Measurements from ENCODE around the gene TSPYL2.

TSPYL2 gene

GRCh38 chrX:53056292-53056691 is 25.9 kb upstream of the TSPYL2 start:
- no peaks in the 10 kb centered on the region for H3K9me3 ChIP-seq (ENCODE audit: control insufficient read depth in 1 of 2, low read length in 2 of 2)
- H3K27ac ChIP-seq (ENCODE audit: low read depth, low read length): no peak overlapping the region
- no peaks in the 10 kb centered on the region for H3K4me1 ChIP-seq (ENCODE audit: control insufficient read depth in 1 of 2, insufficient read depth in 2 of 2, low read length in 2 of 2)
- H3K4me3 ChIP-seq (ENCODE audit: low read depth in 1 of 2, low read length in 2 of 2): no peak overlapping the region
- no peaks in the 10 kb centered on the region for H3K27me3 ChIP-seq (ENCODE audit: control insufficient read depth in 1 of 2, insufficient read depth in 2 of 2, low read length in 2 of 2)
- H3K9ac ChIP-seq (ENCODE audit: low read depth in 1 of 2, low read length in 2 of 2): no peak overlapping the region
- H3K36me3 ChIP-seq (ENCODE audit: control insufficient read depth in 1 of 2, insufficient read depth in 2 of 2, low read length in 2 of 2): no peaks in the 10 kb centered on the region

- H3K9ac ChIP-seq (ENCODE audit: low read depth in 1 of 2, low read length in 2 of 2): no peak overlapping the region
- no peak overlapping the region for H3K27ac ChIP-seq (ENCODE audit: low read depth, low read length)
- H3K36me3 ChIP-seq (ENCODE audit: control insufficient read depth in 1 of 2, insufficient read depth in 2 of 2, low read length in 2 of 2): no peaks in the 10 kb centered on the region
- no peaks in the 10 kb centered on the region for H3K4me1 ChIP-seq (ENCODE audit: control insufficient read depth in 1 of 2, insufficient read depth in 2 of 2, low read length in 2 of 2)
- no peaks in the 10 kb centered on the region for H3K27me3 ChIP-seq (ENCODE audit: control insufficient read depth in 1 of 2, insufficient read depth in 2 of 2, low read length in 2 of 2)
- no peak overlapping the region for H3K4me3 ChIP-seq (ENCODE audit: low read depth in 1 of 2, low read length in 2 of 2)
- no peaks in the 10 kb centered on the region for H3K9me3 ChIP-seq (ENCODE audit: control insufficient read depth in 1 of 2, low read length in 2 of 2)
Observed at GRCh38 chrX:53065104-53065503, 17.1 kb upstream of the TSPYL2 start.

DNA sequence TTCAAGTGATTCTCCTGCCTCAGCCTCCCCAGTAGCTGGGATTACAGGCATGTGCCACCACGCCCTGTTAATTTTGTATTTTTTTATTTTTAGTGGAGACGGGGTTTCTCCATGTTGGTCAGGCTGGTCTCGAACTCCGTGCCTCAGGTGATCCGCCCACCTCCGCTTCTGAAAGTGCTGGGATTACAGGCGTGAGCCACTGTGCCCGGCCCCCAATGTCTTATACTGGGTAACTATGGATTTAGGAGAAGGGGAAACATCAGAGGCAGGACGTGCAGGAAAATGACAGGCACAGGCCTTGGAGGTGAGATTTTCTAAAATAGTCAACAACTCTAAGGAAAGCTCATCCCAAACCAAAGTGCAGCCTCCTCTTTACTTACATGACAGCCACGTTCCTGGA is 11.1 kb upstream of the TSPYL2 start:
- H3K27ac ChIP-seq (ENCODE audit: low read depth, low read length): no peak overlapping the region
- H3K9ac ChIP-seq (ENCODE audit: low read depth in 1 of 2, low read length in 2 of 2): no peak overlapping the region
- H3K27me3 ChIP-seq (ENCODE audit: control insufficient read depth in 1 of 2, insufficient read depth in 2 of 2, low read length in 2 of 2): no peaks in the 10 kb centered on the region
- no peak overlapping the region for H3K4me3 ChIP-seq (ENCODE audit: low read depth in 1 of 2, low read length in 2 of 2)
- H3K4me1 ChIP-seq (ENCODE audit: control insufficient read depth in 1 of 2, insufficient read depth in 2 of 2, low read length in 2 of 2): peaks cover 5 to 6% of the 10 kb centered on the region in 2 donors
- no peaks in the 10 kb centered on the region for H3K9me3 ChIP-seq (ENCODE audit: control insufficient read depth in 1 of 2, low read length in 2 of 2)
- no peaks in the 10 kb centered on the region for H3K36me3 ChIP-seq (ENCODE audit: control insufficient read depth in 1 of 2, insufficient read depth in 2 of 2, low read length in 2 of 2)

DNA sequence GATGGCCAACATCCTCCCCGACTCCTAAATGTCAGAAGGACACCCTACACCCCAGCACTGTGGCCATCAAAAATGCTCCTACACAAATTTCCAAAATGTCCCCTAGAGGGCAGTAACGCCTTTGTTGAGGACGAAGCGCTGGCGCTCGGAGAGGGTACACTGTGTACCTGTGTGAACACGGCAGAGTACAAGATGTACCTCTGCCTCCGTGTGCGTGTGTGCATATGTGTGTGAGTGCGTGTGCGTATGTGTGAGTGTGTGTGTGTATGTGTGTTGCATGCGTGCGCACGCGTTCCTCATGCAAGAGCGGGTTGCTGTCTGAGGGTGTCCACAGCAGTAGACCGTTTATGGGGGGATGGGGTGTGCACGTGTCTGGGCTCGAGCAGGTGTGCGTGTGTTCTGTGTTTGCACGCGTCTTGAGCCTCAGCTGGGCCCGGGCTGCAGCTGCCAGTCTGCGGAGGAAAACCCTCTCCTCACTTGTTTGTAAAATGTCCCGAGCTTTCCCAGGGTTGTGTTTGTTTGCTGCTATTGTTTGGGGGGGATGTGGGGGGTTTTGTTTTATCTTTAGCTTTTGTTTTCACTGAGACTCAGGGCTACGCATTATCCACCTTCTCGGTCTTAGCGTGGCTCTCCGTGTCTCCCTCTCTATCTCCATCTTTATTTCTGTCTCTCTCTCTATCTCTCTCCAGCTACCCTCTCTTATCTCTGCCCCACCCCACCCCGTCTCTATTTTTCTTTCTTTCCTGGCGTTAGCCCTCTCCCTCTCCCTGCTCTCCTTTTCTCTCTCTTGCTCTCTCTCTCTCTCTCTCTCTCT is 10.4 kb upstream of the TSPYL2 start:
- Histone ChIP-seq H3K4me1 (ENCODE audit: control insufficient read depth in 1 of 2, insufficient read depth in 2 of 2, low read length in 2 of 2) (peaks cover 5 to 6% of the 10 kb centered on the region in 2 donors), H3K27ac (ENCODE audit: low read depth, low read length) (no peak overlapping the region), H3K9ac (ENCODE audit: low read depth in 1 of 2, low read length in 2 of 2) (peak overlapping the region; percentile 43 to 70), H3K36me3 (ENCODE audit: control insufficient read depth in 1 of 2, insufficient read depth in 2 of 2, low read length in 2 of 2) (no peaks in the 10 kb centered on the region), H3K27me3 (ENCODE audit: control insufficient read depth in 1 of 2, insufficient read depth in 2 of 2, low read length in 2 of 2) (no peaks in the 10 kb centered on the region), H3K9me3 (ENCODE audit: control insufficient read depth in 1 of 2, low read length in 2 of 2) (no peaks in the 10 kb centered on the region), H3K4me3 (ENCODE audit: low read depth in 1 of 2, low read length in 2 of 2) (peak overlapping the region; percentile 73 to 89)

GRCh38 chrX:53072418-53073114 is 9.6 kb upstream of the TSPYL2 start:
- H3K4me1 ChIP-seq (ENCODE audit: control insufficient read depth in 1 of 2, insufficient read depth in 2 of 2, low read length in 2 of 2): peaks cover 5 to 6% of the 10 kb centered on the region in 2 donors
- H3K27me3 ChIP-seq (ENCODE audit: control insufficient read depth in 1 of 2, insufficient read depth in 2 of 2, low read length in 2 of 2): no peaks in the 10 kb centered on the region
- no peaks in the 10 kb centered on the region for H3K36me3 ChIP-seq (ENCODE audit: control insufficient read depth in 1 of 2, insufficient read depth in 2 of 2, low read length in 2 of 2)
- H3K9me3 ChIP-seq (ENCODE audit: control insufficient read depth in 1 of 2, low read length in 2 of 2): no peaks in the 10 kb centered on the region
- H3K4me3 ChIP-seq (ENCODE audit: low read depth in 1 of 2, low read length in 2 of 2): peak overlapping the region in 1 of 2 donors; percentile 89
- no peak overlapping the region for H3K27ac ChIP-seq (ENCODE audit: low read depth, low read length)
- no peak overlapping the region for H3K9ac ChIP-seq (ENCODE audit: low read depth in 1 of 2, low read length in 2 of 2)

- H3K4me1 ChIP-seq (ENCODE audit: control insufficient read depth in 1 of 2, insufficient read depth in 2 of 2, low read length in 2 of 2): peaks cover 5 to 6% of the 10 kb centered on the region in 2 donors
- H3K9ac ChIP-seq (ENCODE audit: low read depth in 1 of 2, low read length in 2 of 2): no peak overlapping the region
- H3K27ac ChIP-seq (ENCODE audit: low read depth, low read length): no peak overlapping the region
- H3K9me3 ChIP-seq (ENCODE audit: control insufficient read depth in 1 of 2, low read length in 2 of 2): no peaks in the 10 kb centered on the region
- H3K4me3 ChIP-seq (ENCODE audit: low read depth in 1 of 2, low read length in 2 of 2): no peak overlapping the region
- no peaks in the 10 kb centered on the region for H3K36me3 ChIP-seq (ENCODE audit: control insufficient read depth in 1 of 2, insufficient read depth in 2 of 2, low read length in 2 of 2)
- H3K27me3 ChIP-seq (ENCODE audit: control insufficient read depth in 1 of 2, insufficient read depth in 2 of 2, low read length in 2 of 2): no peaks in the 10 kb centered on the region
Observed at GRCh38 chrX:53073115-53073586, 9.0 kb upstream of the TSPYL2 start.

- H3K4me1 ChIP-seq (ENCODE audit: control insufficient read depth in 1 of 2, insufficient read depth in 2 of 2, low read length in 2 of 2): peaks cover 5 to 6% of the 10 kb centered on the region in 2 donors
- no peak overlapping the region for H3K27ac ChIP-seq (ENCODE audit: low read depth, low read length)
- H3K27me3 ChIP-seq (ENCODE audit: control insufficient read depth in 1 of 2, insufficient read depth in 2 of 2, low read length in 2 of 2): no peaks in the 10 kb centered on the region
- H3K36me3 ChIP-seq (ENCODE audit: control insufficient read depth in 1 of 2, insufficient read depth in 2 of 2, low read length in 2 of 2): no peaks in the 10 kb centered on the region
- H3K9ac ChIP-seq (ENCODE audit: low read depth in 1 of 2, low read length in 2 of 2): no peak overlapping the region
- H3K4me3 ChIP-seq (ENCODE audit: low read depth in 1 of 2, low read length in 2 of 2): no peak overlapping the region
- no peaks in the 10 kb centered on the region for H3K9me3 ChIP-seq (ENCODE audit: control insufficient read depth in 1 of 2, low read length in 2 of 2)
Observed at GRCh38 chrX:53075011-53075410, 7.2 kb upstream of the TSPYL2 start.

DNA sequence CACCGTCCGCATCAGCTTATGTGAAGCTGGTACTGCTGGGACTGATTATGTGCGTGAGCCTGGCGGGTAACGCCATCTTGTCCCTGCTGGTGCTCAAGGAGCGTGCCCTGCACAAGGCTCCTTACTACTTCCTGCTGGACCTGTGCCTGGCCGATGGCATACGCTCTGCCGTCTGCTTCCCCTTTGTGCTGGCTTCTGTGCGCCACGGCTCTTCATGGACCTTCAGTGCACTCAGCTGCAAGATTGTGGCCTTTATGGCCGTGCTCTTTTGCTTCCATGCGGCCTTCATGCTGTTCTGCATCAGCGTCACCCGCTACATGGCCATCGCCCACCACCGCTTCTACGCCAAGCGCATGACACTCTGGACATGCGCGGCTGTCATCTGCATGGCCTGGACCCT is 5.5 kb upstream of the TSPYL2 start:
- Histone ChIP-seq H3K36me3 (ENCODE audit: control insufficient read depth in 1 of 2, insufficient read depth in 2 of 2, low read length in 2 of 2) (no peaks in the 10 kb centered on the region), H3K9ac (ENCODE audit: low read depth in 1 of 2, low read length in 2 of 2) (no peak overlapping the region), H3K27me3 (ENCODE audit: control insufficient read depth in 1 of 2, insufficient read depth in 2 of 2, low read length in 2 of 2) (no peaks in the 10 kb centered on the region), H3K4me3 (ENCODE audit: low read depth in 1 of 2, low read length in 2 of 2) (no peak overlapping the region), H3K27ac (ENCODE audit: low read depth, low read length) (no peak overlapping the region), H3K9me3 (ENCODE audit: control insufficient read depth in 1 of 2, low read length in 2 of 2) (no peaks in the 10 kb centered on the region), H3K4me1 (ENCODE audit: control insufficient read depth in 1 of 2, insufficient read depth in 2 of 2, low read length in 2 of 2) (peaks cover 5% of the 10 kb centered on the region in 2 donors)

DNA sequence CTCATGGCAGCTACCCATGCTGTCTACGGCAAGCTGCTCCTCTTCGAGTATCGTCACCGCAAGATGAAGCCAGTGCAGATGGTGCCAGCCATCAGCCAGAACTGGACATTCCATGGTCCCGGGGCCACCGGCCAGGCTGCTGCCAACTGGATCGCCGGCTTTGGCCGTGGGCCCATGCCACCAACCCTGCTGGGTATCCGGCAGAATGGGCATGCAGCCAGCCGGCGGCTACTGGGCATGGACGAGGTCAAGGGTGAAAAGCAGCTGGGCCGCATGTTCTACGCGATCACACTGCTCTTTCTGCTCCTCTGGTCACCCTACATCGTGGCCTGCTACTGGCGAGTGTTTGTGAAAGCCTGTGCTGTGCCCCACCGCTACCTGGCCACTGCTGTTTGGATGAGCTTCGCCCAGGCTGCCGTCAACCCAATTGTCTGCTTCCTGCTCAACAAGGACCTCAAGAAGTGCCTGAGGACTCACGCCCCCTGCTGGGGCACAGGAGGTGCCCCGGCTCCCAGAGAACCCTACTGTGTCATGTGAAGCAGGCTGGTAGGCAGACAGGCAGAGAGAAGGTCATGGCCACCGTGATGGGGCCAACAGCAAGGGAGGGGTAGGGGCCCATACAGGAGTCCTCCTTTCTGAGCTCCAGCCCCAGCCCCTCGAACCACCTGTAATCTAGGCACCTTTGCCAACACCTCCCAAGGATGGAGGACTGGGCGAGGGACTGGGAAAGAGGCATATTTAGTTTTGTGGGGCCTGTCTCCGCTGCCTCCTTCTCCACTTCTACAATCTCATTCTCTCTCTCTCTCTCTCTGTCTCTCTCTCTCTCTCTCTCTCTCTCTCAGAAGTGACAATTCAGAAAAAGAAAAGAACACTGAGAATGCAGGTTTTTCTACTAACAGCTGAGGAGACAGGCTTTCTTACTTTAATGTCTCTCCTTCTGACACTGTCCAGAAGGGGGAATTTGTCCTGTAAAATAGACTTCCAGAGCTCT is 4.7 kb upstream of the TSPYL2 start:
- Histone ChIP-seq H3K4me3 (ENCODE audit: low read depth in 1 of 2, low read length in 2 of 2) (no peak overlapping the region), H3K36me3 (ENCODE audit: control insufficient read depth in 1 of 2, insufficient read depth in 2 of 2, low read length in 2 of 2) (no peaks in the 10 kb centered on the region), H3K27ac (ENCODE audit: low read depth, low read length) (no peak overlapping the region), H3K9me3 (ENCODE audit: control insufficient read depth in 1 of 2, low read length in 2 of 2) (no peaks in the 10 kb centered on the region), H3K27me3 (ENCODE audit: control insufficient read depth in 1 of 2, insufficient read depth in 2 of 2, low read length in 2 of 2) (no peaks in the 10 kb centered on the region), H3K4me1 (ENCODE audit: control insufficient read depth in 1 of 2, insufficient read depth in 2 of 2, low read length in 2 of 2) (peaks cover 0 to 1% of the 10 kb centered on the region in 2 donors), H3K9ac (ENCODE audit: low read depth in 1 of 2, low read length in 2 of 2) (no peak overlapping the region)
